Nephron (organoid): ENCODE measurements around the gene EGFR.
A peak's percentile ranks its signal among the peaks of the same experiment; 100 is the strongest.

Experiments
- H3K27ac Mint-ChIP-seq, 3 experiments: 2 replicates each; pipeline ENCODE4 v1.8.0; 2020; ENCODE audit warnings: mixed read lengths in 3 of 3, mild to moderate bottlenecking in 2 of 3, moderate library complexity in 1 of 3
- H3K27me3 Mint-ChIP-seq: 2 replicates; pipeline ENCODE4 v1.8.0; 2021; ENCODE audit warnings: low read depth, mild to moderate bottlenecking, moderate library complexity, mixed read lengths
- H3K36me3 Mint-ChIP-seq: 2 replicates; pipeline ENCODE4 v1.8.0; 2020; ENCODE audit warnings: low read depth, mixed read lengths
- H3K4me1 Mint-ChIP-seq: 2 replicates; pipeline ENCODE4 v1.8.0; 2020; ENCODE audit warnings: mixed read lengths
- H3K4me3 Mint-ChIP-seq, 3 experiments: 2 replicates each; pipeline ENCODE4 v1.8.0; 2020; ENCODE audit warnings: mild to moderate bottlenecking in 3 of 3, mixed read lengths in 3 of 3, moderate library complexity in 2 of 3
- H3K9me3 Mint-ChIP-seq: 2 replicates; pipeline ENCODE4 v1.8.0; 2020; ENCODE audit warnings: mixed read lengths
- TF ChIP-seq, protein P1 (sequence below), 3 experiments: fragments of 200-600 bp; sonication (generic); IDR thresholded peaks; one replicate each; pipeline ENCODE4 v1.5.0; 2021; ENCODE audit warnings: antibody characterized with exemption in 3 of 3; ENCODE audit not compliant: unreplicated experiment in 3 of 3

The EGFR gene

DNA sequence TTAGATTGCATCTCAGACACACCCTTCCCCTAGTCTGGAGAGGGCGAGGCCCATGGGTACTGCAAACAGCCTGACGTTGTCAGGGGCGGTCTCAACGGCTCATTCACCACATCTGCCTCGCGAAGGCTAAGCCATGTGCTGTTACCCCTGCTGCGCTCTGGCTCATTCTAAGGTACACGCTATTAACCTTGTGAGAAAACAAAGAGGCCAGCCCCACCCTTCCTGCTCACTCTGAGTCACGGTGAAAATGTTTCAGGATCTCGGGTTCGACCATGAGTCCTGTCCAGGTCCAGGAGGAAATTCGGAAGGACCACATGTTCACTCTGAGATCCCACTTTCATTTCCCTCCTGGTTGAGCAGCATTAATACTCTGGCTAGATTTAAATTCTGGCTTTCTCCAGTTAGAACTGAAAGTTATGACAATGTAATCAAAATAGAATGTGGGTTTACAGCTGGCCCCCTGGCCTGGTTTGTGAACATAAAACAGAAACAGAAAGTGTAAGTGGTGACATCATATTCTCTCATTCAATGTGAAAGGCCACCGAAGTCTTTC is 55.2 kb downstream of the EGFR start:
- Mint-ChIP-seq H3K27ac (peak overlapping the region; percentile 30 to 92 (median 77)), H3K4me1 (peaks cover 55% of the 10 kb centered on the region), H3K9me3 (no peaks in the 10 kb centered on the region), H3K4me3 (no peak overlapping the region), H3K36me3 (no peaks in the 10 kb centered on the region), H3K27me3 (peaks cover 3% of the 10 kb centered on the region)
- TF ChIP-seq, protein P1, sequence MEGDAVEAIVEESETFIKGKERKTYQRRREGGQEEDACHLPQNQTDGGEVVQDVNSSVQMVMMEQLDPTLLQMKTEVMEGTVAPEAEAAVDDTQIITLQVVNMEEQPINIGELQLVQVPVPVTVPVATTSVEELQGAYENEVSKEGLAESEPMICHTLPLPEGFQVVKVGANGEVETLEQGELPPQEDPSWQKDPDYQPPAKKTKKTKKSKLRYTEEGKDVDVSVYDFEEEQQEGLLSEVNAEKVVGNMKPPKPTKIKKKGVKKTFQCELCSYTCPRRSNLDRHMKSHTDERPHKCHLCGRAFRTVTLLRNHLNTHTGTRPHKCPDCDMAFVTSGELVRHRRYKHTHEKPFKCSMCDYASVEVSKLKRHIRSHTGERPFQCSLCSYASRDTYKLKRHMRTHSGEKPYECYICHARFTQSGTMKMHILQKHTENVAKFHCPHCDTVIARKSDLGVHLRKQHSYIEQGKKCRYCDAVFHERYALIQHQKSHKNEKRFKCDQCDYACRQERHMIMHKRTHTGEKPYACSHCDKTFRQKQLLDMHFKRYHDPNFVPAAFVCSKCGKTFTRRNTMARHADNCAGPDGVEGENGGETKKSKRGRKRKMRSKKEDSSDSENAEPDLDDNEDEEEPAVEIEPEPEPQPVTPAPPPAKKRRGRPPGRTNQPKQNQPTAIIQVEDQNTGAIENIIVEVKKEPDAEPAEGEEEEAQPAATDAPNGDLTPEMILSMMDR (IDR thresholded peaks at IDR 0.05; ENCODE audit: unreplicated experiment in 3 of 3) = no peak

- peaks cover 3% of the 10 kb centered on the region for H3K27me3 Mint-ChIP-seq
- H3K9me3 Mint-ChIP-seq = no peaks in the 10 kb centered on the region
- TF ChIP-seq, protein P1 (IDR thresholded peaks at IDR 0.05; ENCODE audit: unreplicated experiment in 3 of 3) = no peak
- H3K4me3 Mint-ChIP-seq = no peak overlapping the region
- H3K27ac Mint-ChIP-seq = peak overlapping the region in 2 of 3 experiments; percentile 37 to 71
- no peaks in the 10 kb centered on the region for H3K36me3 Mint-ChIP-seq
- peaks cover 54% of the 10 kb centered on the region for H3K4me1 Mint-ChIP-seq
Observed at GRCh38 chr7:55075464-55076021, 56.7 kb downstream of the EGFR start.

- Mint-ChIP-seq H3K4me3 (peak overlapping the region; percentile 6 to 68 (median 67)), H3K9me3 (no peaks in the 10 kb centered on the region), H3K4me1 (peaks cover 45% of the 10 kb centered on the region), H3K27ac (peak overlapping the region; percentile 87 to 97 (median 91)), H3K27me3 (peaks cover 3% of the 10 kb centered on the region), H3K36me3 (no peaks in the 10 kb centered on the region)
- TF ChIP-seq, protein P1 (IDR thresholded peaks at IDR 0.05; ENCODE audit: unreplicated experiment in 3 of 3) = no peak
Observed at GRCh38 chr7:55077561-55078410, 59.0 kb downstream of the EGFR start.

- H3K27me3 Mint-ChIP-seq = peaks cover 3% of the 10 kb centered on the region
Observed at GRCh38 chr7:55078465-55079372, 59.9 kb downstream of the EGFR start.

GRCh38 chr7:55080000-55080623 is 61.3 kb downstream of the EGFR start:
- TF ChIP-seq, protein P1 (IDR thresholded peaks at IDR 0.05; ENCODE audit: unreplicated experiment in 3 of 3) = no peak
- H3K27ac Mint-ChIP-seq = peak overlapping the region in 2 of 3 experiments; percentile 68 to 77
- peak overlapping the region in 1 of 3 experiments; percentile 19 for H3K4me3 Mint-ChIP-seq
- peaks cover 3% of the 10 kb centered on the region for H3K27me3 Mint-ChIP-seq
- no peaks in the 10 kb centered on the region for H3K36me3 Mint-ChIP-seq
- no peaks in the 10 kb centered on the region for H3K9me3 Mint-ChIP-seq
- peaks cover 45% of the 10 kb centered on the region for H3K4me1 Mint-ChIP-seq

More at GRCh38 chr7:55078465-55079372, 59.9 kb downstream of the EGFR start:
- peak overlapping the region; percentile 77 to 89 (median 78) for H3K27ac Mint-ChIP-seq
- no peak overlapping the region for H3K4me3 Mint-ChIP-seq
- TF ChIP-seq, protein P1 (IDR thresholded peaks at IDR 0.05; ENCODE audit: unreplicated experiment in 3 of 3) = no peak
- H3K4me1 Mint-ChIP-seq = peaks cover 43% of the 10 kb centered on the region
- H3K36me3 Mint-ChIP-seq = no peaks in the 10 kb centered on the region
- H3K9me3 Mint-ChIP-seq = no peaks in the 10 kb centered on the region
